ENCODE measurements around the gene CHPF2. TPM values are rescaled to one million over a fixed set of nuclear protein-coding genes. Genes with fewer than 3 reads are reported as not detected.

The CHPF2 gene
- total and polyA plus RNA-seq, 2 experiments from 2014 or later: 48.0 to 120 TPM

- 40% methylated on average over 13 of the region's 13 CpGs for WGBS, 2 experiments (ENCODE audit: low coverage in 1 of 2, low lambda C conversion rate in 2 of 2, missing lambda C conversion rate in 2 of 2)
- H3K9me3 ChIP-seq (ENCODE audit: low read depth): no peaks in the 10 kb centered on the region
Measured at GRCh38 chr7:151246102-151246850, 14.0 kb downstream of the CHPF2 start.

GRCh38 chr7:151246851-151247580 lies 14.7 kb downstream of the CHPF2 start:
- H3K27ac ChIP-seq: no peak overlapping the region

More at GRCh38 chr7:151246102-151246850, 14.0 kb downstream of the CHPF2 start:
- H3K36me3 ChIP-seq (ENCODE audit: low read depth): no peaks in the 10 kb centered on the region
- H3K79me2 ChIP-seq (ENCODE audit: insufficient read depth): no peaks in the 10 kb centered on the region
- H3F3A ChIP-seq (ENCODE audit: insufficient read depth): peaks cover 9% of the 10 kb centered on the region
- in situ Hi-C loops (cut with MboI): no loop called here
- peak; percentile 59 for DNase-seq
- H3K4me2 ChIP-seq (ENCODE audit: unreplicated experiment): peak overlapping the region; percentile 29
- no peaks in the 10 kb centered on the region for H3K9me2 ChIP-seq (ENCODE audit: insufficient read depth)
- no peak for TF ChIP-seq EZH2phosphoT487 (IDR thresholded peaks at IDR 0.05; ENCODE audit: insufficient read depth, low read depth)
- TF ChIP-seq EZH2 (IDR thresholded peaks at IDR 0.05; ENCODE audit: insufficient read depth, poor library complexity, severe bottlenecking): no peak
- H3K9ac ChIP-seq: no peak overlapping the region
- no peaks in the 10 kb centered on the region for H3K27me3 ChIP-seq (replicated peaks; ENCODE audit: insufficient read depth)
- H3K4me3 ChIP-seq: peak overlapping the region; percentile 49
- no peak overlapping the region for H3K27ac ChIP-seq
- H2AFZ ChIP-seq: no peak overlapping the region
- no peaks in the 10 kb centered on the region for H4K20me1 ChIP-seq (ENCODE audit: insufficient read depth)
- peaks cover 13% of the 10 kb centered on the region; the same call in 1 of the 2 replicates for H3K4me1 ChIP-seq (ENCODE audit: insufficient read depth)

GRCh38 chr7:151247611-151248345 lies 15.5 kb downstream of the CHPF2 start:
- no peaks in the 10 kb centered on the region for H4K20me1 ChIP-seq (ENCODE audit: insufficient read depth)
- no peaks in the 10 kb centered on the region for H3K27me3 ChIP-seq (replicated peaks; ENCODE audit: insufficient read depth)
- H3K9me3 ChIP-seq (ENCODE audit: low read depth): no peaks in the 10 kb centered on the region
- TF ChIP-seq EZH2phosphoT487 (IDR thresholded peaks at IDR 0.05; ENCODE audit: insufficient read depth, low read depth): no peak
- no peak for TF ChIP-seq EZH2 (IDR thresholded peaks at IDR 0.05; ENCODE audit: insufficient read depth, poor library complexity, severe bottlenecking)
- H3K9me2 ChIP-seq (ENCODE audit: insufficient read depth): no peaks in the 10 kb centered on the region
- H3K4me1 ChIP-seq (ENCODE audit: insufficient read depth): peaks cover 14% of the 10 kb centered on the region; the same call in 1 of the 2 replicates
- H2AFZ ChIP-seq: peak overlapping the region; percentile 80
- peak overlapping the region; percentile 82 for H3K27ac ChIP-seq
- peak overlapping the region; percentile 91 for H3K4me2 ChIP-seq (ENCODE audit: unreplicated experiment)
- no peaks in the 10 kb centered on the region for H3K36me3 ChIP-seq (ENCODE audit: low read depth)
- in situ Hi-C loops (cut with MboI): no loop called here
- H3K79me2 ChIP-seq (ENCODE audit: insufficient read depth): no peaks in the 10 kb centered on the region
- 4 to 7% methylated on average over 24 to 28 of the region's 29 CpGs for WGBS, 2 experiments (ENCODE audit: low coverage in 1 of 2, low lambda C conversion rate in 2 of 2, missing lambda C conversion rate in 2 of 2)
- peak overlapping the region; percentile 87 for H3K9ac ChIP-seq
- H3K4me3 ChIP-seq: peak overlapping the region; percentile 91
- peak; percentile 48 for DNase-seq
- H3F3A ChIP-seq (ENCODE audit: insufficient read depth): peaks cover 1% of the 10 kb centered on the region; the same call in 1 of the 2 replicates

More at GRCh38 chr7:151246851-151247580, 14.7 kb downstream of the CHPF2 start:
- WGBS, 2 experiments (ENCODE audit: low coverage in 1 of 2, low lambda C conversion rate in 2 of 2, missing lambda C conversion rate in 2 of 2): 68 to 78% methylated on average over 3 to 4 of the region's 4 CpGs
- no peak for TF ChIP-seq EZH2phosphoT487 (IDR thresholded peaks at IDR 0.05; ENCODE audit: insufficient read depth, low read depth)
- no peak for TF ChIP-seq EZH2 (IDR thresholded peaks at IDR 0.05; ENCODE audit: insufficient read depth, poor library complexity, severe bottlenecking)
- Histone ChIP-seq H4K20me1 (ENCODE audit: insufficient read depth) (no peaks in the 10 kb centered on the region), H3K9me3 (ENCODE audit: low read depth) (no peaks in the 10 kb centered on the region), H3K79me2 (ENCODE audit: insufficient read depth) (no peaks in the 10 kb centered on the region), H3F3A (ENCODE audit: insufficient read depth) (peaks cover 7% of the 10 kb centered on the region; the same call in 1 of the 2 replicates), H3K4me1 (ENCODE audit: insufficient read depth) (peaks cover 13% of the 10 kb centered on the region; the same call in 1 of the 2 replicates), H2AFZ (no peak overlapping the region; the same call in 1 of the 2 replicates), H3K4me3 (peak overlapping the region; percentile 91), H3K9ac (peak overlapping the region; percentile 87), H3K27me3 (replicated peaks; ENCODE audit: insufficient read depth) (no peaks in the 10 kb centered on the region), H3K9me2 (ENCODE audit: insufficient read depth) (no peaks in the 10 kb centered on the region), H3K4me2 (ENCODE audit: unreplicated experiment) (peak overlapping the region; percentile 91), H3K36me3 (ENCODE audit: low read depth) (no peaks in the 10 kb centered on the region)
- in situ Hi-C loops (cut with MboI): no loop called here
- no peak for DNase-seq
